DMS79 (cell line): ENCODE data around the gene SIM2.

ENCODE experiments used
- DNase-seq: peaks from one replicate; lab custom pipeline; 2025; lab: John Stamatoyannopoulos, UW

Gene SIM2

DNA sequence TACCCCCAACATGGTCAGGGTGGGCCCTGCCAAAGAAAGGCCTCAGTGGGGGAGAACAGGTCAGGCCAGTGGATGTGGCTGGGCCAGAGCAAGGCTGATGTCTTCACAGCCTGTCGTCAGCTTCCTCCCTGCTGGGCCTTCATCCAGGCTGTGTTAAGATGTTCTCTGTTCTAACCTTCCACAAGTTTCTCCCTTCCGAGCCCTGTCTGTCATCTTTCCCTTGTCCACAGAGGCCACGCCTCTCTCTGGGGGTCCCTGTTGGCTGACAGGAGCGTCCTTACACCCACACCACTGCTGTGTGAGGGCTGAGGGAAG is 36.2 kb downstream of the SIM2 start:
- DNase-seq, result no peak

GRCh38 chr21:36735724-36736320 is 36.9 kb downstream of the SIM2 start:
- DNase-seq, result no peak

GRCh38 chr21:36738489-36739126 is 39.7 kb downstream of the SIM2 start:
- no peak for DNase-seq

GRCh38 chr21:36741506-36741905 is 42.6 kb downstream of the SIM2 start:
- DNase-seq, result no peak

DNA sequence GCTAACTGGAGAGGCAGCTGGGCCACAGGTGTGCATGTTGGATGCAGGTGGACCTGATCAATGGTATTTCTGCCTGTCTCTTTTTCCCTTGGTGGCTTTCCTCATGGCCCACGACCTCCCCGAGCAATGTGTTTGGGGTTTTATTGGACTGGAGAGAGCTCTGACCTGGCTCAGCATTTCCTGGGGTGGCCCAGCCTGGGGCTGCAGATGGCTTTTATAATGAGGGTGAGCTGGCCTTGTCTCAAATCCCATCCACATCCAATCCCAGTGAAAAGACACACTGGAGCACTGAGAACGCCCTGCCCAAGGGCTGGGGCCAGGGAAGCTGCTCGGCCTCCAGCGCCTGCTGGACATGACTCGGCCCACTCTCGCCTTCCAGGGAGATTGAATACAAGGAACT is 44.1 kb downstream of the SIM2 start:
- DNase-seq, result no peak

- no peak for DNase-seq
These were observed 44.5 kb downstream of the SIM2 start for GRCh38 chr21:36743446-36743845.

- DNase-seq, result no peak
These were observed 45.3 kb downstream of the SIM2 start for GRCh38 chr21:36744190-36744559.

GRCh38 chr21:36744560-36745231 is 45.8 kb downstream of the SIM2 start:
- peak; percentile 75 for DNase-seq

GRCh38 chr21:36745459-36745858 is 46.5 kb downstream of the SIM2 start:
- DNase-seq, result no peak

DNA sequence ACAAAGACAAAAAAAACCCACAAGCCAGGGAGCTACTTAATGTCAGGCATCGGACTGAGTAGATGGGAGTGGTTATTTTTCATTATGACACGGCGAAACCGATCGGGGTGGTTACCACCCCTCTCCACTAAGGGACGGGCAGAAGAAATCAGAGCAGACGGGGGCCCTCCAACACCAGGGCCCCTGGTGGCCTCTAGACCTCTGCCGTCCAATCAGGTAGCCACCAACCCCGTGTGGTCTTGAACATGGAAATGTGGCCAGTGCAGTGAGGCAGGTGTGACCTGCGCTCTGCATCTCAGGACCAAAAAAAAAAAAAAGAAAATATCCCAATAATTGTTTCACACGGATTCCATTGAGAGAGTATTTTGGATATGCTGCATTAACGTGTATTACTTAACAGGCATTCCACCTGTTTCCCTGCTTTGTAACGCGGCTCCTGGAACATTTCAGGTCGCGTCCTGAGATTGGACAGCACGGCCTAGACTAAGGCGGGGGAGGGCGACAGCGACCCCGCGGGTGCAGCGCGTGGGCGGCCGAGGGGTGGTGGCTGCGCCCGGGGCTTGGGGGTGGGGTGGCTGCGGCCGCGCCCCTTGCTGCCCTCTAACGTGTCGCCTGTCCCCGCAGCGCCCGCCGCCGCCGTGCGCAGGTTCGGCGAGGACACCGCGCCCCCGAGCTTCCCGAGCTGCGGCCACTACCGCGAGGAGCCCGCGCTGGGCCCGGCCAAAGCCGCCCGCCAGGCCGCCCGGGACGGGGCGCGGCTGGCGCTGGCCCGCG is 48.3 kb downstream of the SIM2 start:
- DNase-seq, result no peak

DNA sequence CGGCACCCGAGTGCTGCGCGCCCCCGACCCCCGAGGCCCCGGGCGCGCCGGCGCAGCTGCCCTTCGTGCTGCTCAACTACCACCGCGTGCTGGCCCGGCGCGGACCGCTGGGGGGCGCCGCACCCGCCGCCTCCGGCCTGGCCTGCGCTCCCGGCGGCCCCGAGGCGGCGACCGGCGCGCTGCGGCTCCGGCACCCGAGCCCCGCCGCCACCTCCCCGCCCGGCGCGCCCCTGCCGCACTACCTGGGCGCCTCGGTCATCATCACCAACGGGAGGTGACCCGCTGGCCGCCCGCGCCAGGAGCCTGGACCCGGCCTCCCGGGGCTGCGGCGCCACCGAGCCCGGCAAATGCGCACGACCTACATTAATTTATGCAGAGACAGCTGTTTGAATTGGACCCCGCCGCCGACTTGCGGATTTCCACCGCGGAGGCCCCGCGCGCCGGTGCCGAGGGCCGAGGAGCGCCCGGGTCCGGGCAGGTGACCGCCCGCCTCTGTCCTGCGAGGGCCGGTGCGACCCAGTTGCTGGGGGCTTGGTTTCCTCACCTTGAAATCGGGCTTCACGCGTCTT is 49.0 kb downstream of the SIM2 start:
- no peak for DNase-seq

- no peak for DNase-seq
These were observed 51.1 kb downstream of the SIM2 start for GRCh38 chr21:36749935-36750575.

- DNase-seq, result no peak
These were observed 51.7 kb downstream of the SIM2 start for GRCh38 chr21:36750576-36750959.

DNA sequence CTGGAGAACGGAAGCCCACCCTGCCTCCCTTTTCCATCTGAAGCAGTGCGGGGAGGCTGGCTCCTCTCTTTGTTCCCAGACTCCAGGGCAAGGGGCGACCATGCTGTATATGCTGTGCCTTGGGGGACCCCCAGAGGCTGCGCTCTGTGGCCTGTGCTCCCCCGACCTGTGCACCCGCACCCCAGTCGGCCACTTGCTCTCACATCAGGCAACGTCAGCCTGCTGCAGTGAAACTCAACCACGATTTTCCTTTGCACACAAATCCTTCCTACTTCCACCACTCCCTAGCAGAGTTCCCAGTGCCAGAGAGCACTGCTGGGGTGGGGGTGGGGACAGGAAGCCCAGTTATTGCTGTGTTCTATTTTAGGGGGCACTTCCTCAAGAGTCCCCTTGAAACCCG is 52.5 kb downstream of the SIM2 start:
- DNase-seq, result no peak

DNA sequence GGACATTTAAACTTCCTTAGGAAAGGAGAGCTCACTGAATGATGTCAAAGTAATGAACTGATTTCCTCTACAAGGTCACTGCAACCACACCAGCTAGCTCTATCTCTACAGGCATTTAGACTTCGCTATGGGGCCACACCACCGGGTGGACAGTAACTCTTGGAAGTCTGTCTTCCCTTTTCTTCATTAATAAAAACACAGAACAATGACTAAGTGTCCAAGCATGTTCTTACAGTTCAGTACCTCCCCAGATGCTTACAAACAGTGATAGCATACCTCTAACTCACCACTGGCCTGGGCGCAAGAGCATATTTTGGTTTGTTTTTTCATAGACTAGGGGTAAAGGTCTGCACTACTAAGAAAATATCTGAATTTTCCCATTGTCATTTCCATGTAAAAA is 54.6 kb downstream of the SIM2 start:
- DNase-seq, result no peak

DNA sequence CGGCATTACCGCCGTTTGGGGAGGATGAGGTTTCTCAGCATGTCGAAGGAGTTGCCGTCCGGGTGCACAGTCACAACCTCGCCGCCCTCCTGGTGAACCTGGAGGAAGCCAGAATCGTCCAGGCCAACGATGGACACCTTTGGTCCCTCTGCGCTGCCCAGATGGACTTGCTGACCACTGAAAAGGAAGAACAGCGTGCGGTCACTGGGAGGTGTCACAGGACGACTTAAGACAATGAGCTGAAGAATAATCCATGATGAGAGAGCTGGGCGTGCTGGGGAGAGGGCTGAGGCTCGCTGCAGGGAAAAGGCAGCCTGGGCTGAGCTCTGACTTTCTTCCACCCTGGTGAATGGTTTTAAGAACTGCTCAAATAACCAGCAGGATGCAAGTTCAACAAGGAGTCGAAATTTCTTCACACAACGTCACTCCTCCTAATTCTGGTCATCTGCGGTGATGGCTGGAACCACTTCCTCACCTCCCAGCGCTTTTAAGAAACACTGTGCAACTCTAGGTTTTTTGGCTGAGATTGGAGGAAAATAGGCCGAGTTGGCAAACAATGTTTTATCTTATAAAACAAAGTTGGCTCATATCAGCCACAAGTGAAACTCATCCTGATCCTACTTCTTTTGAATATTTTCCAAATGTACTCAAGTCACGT is 55.5 kb downstream of the SIM2 start:
- DNase-seq, result no peak

DNA sequence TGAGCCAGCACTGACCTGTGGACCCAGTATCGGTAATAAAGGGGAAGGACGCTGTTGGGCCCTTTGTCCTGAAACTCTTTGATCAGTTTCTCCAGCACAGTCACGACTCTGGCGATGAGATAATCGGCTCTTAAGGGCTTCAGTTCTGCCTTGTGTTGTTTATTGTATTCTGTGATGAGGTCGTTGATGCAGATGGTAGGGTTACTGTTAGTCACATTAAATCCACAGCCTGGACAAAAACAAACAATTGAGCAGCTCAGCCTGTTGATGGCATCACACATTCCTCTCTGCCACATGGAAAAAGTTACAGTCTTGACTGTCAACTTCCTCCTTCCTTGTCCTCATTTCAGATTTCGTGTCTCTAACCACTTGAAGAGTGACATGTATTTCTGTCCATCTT is 57.6 kb downstream of the SIM2 start:
- DNase-seq, result no peak

- DNase-seq, result no peak
These were observed 58.3 kb downstream of the SIM2 start for GRCh38 chr21:36757196-36757595.

DNA sequence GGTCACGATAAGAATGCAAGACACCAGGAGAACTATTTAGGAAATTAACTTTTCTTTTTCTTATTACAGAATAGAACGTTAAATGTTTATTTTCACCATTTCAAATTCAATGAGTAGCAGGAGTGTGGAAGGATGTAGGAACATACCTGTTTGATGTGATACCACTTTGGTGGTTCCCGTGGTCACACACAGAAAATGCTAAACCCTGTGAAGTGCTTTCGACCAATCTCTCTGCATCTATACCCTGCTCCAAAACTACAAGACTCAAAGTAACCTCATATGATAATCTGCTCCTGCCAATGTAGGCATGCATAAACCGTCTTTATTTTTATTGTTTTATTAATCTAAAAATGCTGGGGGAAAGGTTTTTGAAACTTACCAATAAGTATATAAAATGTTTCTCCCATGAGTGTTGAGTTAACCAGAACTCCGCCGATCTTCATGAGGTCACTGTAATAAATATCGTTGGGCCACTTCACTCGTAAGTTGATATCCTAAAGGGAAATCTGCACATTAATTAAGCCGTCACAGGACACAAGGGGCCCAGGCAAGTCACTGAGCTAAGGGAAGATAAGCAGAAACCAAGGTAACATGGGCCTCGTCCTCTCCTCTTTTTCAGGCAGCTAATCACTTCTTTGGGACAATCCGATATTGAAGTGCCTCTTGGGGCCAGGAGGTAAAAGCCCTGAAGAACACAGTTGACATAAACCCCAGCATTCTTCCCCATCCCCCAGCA is 60.6 kb downstream of the SIM2 start:
- no peak for DNase-seq

DNA sequence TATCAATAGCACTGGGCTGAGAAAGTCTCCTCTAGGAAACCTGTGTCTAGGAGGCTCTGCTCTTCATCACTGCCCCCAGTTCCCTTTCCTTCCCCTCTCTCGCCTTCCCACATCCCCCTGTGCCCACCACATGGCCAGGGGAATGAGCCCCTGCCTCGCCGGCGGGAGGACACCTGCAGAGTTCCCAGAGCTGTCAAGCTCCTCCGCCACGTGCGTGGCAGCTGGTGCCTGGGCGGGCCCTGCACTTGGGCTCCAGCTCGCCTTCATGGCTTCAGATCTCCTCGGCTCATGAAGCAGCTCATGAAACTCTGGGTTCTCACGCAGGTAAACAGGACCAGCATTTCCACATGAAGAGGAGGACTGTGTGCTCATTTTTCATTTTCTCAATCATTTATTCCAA is 62.8 kb downstream of the SIM2 start:
- DNase-seq, result no peak

GRCh38 chr21:36762642-36763041 is 63.7 kb downstream of the SIM2 start:
- DNase-seq, result no peak
